Ramos (cell line): ENCODE measurements around the gene DTD1.
"Not testable (repeated sequence)": the region's sequence is repeated elsewhere in the genome, so short reads cannot be mapped to it uniquely, and the experiment has no call there.

Experiments used
- in situ Hi-C: fragments of 300-500 bp; cut with MboI; formaldehyde crosslinking; loops from one replicate; pipeline ENCODE4 v1.14.3; 2022; ENCODE audit warnings: low sequenced_read_pairs; ENCODE audit not compliant: unreplicated experiment

The DTD1 gene

DNA sequence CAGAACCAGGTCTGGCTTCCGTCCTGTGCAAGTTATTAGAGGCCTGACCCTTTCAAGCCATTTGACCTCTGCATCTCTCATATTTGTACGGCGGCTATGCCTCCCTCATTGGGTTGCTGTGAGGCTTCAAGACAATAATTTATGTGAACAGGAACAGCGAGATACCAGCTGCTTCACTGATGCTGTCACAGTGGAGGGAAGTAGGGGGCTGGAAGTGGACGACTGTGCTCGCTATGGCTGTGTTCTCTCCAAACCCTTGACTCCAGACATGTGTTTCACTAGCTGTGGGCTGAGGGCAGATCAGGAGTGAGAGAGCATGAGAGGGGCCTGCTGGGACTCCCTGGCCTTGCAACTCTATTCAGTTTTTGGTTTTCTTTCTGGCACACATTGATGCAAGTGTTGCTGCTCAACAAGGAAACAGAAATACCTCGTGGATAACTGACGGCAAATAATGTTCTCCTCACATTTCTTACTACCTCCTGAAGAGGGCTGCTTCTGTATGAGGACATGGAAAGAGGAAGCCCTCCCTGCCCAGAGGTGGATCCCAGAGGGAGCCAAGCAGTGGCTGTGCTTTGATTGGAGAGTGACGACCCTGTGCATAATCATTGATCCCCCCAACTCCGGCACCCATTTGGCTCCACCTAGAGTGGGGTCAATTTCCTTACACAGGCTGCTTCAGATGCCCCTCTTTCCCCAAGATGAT lies 191.0 kb downstream of the DTD1 start:
- in situ Hi-C loops: no loop called here

DNA sequence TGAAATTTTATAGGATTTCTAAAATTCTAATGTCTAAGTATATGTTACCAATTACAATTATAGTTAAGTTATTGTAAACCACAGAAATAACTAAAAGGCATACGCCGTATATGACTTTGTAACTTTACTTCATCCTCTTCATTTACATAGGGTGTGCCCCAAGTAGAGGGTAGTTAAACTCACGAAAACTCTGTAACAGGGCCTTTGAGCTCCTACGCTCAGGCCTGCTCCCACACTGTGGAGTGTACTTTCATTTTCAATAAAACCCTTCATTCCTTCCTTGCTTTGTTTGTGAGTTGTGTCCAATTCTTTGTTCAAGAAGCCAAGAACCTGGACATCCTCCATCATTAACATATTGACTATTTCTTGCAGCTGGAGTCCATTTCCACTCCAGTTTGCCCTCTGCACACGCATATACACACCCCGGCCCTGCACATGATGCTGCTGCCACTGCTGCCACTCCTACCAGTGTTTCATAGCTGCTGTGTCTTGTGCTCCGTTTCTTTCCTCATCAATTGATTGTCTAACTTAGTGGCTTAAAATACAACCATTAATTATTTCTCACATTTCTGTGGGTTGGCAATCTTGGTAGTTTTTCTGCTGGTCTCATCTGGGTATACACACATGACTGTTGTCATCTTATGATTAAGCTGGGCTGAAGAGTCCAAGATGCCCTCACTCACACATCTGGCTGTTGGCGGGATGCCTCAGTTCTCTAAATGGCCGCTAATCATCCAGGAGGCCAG lies 192.7 kb downstream of the DTD1 start:
- in situ Hi-C loops: no loop called here

DNA sequence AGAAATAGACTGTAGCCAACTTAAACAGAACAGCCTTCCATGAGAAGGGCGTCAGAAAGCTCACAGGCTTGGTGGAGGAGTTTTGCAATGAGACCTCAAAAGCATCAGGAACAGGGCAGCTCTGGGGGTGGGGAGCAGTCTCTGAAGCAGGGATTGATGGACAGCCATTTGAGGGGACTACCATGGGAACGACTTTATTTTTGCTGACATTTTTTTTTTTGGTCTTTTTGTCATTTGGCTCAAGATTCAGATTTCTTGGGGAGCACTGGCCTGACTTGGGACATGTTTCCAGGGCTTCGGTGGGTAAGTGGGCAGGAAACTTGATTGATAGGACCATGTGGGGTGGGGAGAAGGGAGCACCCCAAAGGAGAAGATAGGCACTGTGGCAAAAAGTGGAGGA lies 193.7 kb downstream of the DTD1 start:
- in situ Hi-C loops: no loop called here

DNA sequence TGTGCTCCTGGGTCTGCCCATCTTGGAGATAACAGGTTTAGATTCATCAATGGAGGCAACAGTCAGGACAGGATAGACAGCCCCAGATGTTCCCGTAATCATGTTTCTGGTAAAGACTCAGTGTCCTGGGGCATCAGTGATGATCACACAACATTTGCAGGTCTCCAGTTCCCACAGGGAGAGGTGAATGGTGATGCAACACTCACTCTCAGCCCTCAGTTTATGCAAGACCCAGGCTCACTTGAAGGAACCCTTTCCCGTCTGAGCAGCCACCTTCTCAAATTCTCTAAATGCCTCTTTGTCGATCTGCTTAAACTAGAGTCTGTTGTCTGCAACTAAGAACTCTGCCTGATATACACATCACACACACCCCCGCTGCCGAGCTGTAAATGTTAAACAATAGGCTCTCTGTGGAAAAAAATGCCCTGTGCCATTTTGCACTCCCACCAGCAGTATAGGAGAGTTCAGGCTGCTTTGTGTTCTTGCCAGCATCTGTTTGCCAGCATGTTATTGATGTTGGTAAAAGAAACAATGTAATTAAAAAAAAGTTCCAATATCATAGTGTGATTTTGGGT lies 195.6 kb downstream of the DTD1 start:
- in situ Hi-C loops: no loop called here

- in situ Hi-C loops: not testable (repeated sequence)
Observed at GRCh38 chr20:18787046-18787445, 199.2 kb downstream of the DTD1 start.

DNA sequence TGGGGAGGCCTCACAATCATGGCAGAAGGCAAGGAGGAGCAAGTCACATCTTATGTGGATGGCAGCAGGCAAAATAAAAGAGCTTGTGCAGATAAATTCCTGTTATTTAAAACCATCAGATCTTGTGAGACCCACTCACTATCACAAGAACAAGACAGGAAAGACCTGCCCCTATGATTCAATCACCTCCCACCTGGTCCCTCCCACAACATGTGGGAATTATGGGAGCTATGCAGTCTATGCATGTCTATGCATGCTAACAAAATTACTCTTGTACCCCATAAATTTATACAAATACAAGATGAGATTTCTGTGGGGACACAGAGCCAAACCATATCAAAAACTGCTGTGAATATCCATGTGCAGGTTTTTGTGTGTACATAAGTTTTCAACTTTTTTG lies 200.2 kb downstream of the DTD1 start:
- in situ Hi-C loops: no loop called here

DNA sequence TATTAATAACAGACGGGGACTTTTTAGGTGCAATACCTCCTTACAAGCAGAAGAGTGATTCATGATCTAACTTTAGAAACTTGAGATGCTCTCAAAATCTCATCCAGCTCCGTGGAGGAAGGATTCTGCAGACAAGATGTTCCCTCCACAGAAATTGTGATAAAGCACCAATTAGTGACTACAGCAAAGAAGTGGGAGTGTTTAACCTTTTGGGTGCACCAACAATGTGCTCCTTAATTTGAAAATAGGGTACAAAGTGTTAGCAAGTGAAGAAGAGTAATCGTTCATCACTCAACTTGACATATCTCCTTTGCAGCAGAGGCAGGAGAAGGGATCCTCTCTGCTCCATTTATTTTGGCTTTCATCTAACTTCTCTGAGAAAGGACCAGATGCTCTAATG lies 202.9 kb downstream of the DTD1 start:
- in situ Hi-C loops: no loop called here

DNA sequence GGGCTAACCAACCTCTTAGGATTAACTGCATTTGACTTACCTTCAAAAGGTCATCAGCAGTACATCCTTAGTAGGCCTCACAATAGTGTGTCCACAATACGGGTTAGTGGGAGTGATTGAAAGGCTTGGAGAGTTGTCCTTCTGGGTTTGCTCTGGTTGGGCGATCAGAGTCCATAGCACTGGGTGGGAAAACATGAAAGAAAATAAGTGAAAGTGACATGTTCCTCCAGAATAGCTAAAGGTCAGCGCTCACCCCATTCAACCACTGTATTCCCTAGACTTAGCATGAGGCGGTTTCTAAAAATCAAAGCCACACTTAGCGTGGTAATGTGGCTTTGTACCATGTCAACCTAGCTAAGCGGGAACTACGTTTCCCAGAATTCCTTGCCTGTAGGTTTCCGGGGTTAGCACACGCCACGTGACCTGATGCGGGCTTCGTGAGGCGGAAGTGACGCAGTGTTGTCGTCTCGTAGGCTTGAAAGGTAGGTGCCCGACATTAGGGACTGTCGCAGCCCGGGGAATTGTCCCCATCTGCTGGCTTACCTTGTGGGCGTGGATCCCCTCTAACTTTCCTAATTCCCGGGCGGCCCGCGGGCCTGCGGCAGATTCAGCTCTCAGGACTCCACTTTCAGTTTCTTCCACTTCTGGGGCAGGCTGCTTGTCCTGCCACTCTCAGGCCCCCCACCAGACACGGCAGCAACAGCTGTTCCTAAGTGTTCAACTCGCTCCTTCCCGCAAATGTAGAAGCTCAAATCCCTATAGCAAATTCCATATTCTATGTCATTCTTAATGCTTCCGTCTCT lies 206.0 kb downstream of the DTD1 start:
- in situ Hi-C loops: no loop called here

DNA sequence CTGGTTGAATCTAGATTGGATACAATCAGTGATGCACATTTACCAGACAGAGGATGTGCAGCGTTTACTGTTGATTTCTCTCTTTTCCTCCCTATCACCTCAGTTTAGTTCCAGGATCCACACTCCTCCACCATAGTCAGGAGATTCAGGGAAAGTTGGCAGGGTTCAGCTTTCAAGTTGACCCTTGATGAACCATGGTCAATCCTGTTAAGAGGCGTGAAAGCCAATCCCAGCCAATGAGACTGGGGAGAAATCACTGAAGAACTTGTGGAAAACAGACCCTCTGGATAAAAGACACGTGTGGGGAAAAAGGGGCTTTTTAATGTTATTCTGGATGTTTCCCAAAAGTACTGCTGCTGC lies 206.6 kb downstream of the DTD1 start:
- in situ Hi-C loops: no loop called here

GRCh38 chr20:18795366-18795765 lies 207.5 kb downstream of the DTD1 start:
- in situ Hi-C loops: no loop called here

DNA sequence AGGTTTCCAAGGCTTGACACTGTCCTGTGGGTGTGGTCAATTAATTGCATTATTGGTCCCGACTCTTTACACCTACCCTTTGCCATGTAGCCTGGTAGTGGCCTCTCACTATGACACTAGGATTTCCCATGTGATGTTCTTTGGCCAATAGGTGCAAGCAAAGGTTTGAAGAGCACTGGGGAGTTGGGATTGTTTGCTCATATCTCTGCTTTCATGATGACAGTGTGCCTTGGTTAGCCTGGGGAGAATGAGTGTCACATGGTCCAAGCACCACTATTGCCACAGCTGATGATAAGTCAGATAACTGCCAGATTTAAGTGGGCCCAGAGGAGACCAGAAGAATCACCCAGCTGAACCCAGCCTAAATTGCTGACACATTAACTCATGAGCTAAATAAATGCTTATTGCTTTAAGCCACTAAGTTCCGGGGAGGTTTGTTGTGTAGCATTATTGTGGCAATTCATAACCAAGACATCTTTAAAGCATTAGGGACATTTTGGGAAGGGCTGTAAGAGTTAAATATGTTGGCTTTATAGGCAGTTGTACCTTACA lies 208.5 kb downstream of the DTD1 start:
- in situ Hi-C loops: no loop called here

GRCh38 chr20:18801516-18801915 lies 213.7 kb downstream of the DTD1 start:
- in situ Hi-C loops: no loop called here

GRCh38 chr20:18802012-18802634 lies 214.3 kb downstream of the DTD1 start:
- in situ Hi-C loops: no loop called here

DNA sequence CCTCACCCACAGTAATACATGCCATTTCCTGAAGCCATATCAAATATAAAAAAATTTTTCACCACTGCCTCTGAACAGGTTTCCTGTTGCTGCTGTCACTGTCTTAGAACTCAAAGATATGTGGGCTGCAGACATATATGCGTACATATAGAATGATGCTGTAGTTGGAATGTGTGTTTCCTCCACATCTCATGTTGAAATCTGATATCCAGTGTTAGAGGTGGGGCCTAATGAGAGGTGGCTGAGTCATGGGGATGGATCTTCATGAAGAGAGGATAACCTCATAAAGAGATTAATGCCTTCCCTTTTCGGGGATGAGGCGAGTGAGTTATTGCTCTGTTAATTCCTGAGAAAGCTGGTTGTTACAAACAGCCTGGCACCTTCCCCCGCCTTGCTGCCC lies 218.0 kb downstream of the DTD1 start:
- in situ Hi-C loops: no loop called here

DNA sequence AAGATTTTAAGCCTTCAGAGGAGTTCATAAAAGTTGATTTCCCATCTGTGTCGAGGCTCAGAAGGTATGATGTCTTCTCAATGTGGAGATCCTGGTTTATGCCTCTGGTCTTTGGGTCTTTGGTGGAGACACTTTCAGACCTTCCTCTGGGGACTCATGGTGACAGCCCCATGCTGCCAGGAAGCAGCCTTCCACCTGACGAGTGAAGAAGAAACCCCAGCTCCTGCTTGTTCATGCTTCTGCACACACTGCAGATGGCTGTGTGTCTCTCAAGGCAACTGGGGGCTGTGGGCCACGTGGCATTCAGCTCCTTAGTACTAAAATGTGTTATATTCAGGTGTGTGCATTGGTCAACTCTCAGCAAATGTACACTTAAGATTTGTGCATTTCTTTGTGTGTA lies 220.9 kb downstream of the DTD1 start:
- in situ Hi-C loops: no loop called here

DNA sequence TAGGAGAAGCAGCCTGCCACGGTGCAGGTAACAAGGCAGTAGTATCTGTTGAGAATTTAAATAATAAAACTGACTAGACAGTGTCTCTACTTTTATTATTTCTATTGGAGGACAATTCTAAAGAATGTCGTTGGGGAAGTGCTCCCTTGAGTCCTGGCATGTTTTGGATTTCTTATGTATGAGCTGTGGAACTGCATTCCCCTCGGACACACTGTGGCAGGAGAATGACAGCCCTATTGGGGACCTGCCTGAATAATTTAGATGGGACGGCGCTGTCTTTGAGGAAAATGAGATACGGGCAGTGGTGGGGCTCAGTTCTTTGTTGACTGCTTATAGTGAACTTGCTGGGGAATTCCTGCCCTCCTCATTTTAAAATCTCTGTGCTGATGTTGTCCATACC lies 223.3 kb downstream of the DTD1 start:
- in situ Hi-C loops: no loop called here

- in situ Hi-C loops: no loop called here
Observed at GRCh38 chr20:18811904-18812303, 224.1 kb downstream of the DTD1 start.

DNA sequence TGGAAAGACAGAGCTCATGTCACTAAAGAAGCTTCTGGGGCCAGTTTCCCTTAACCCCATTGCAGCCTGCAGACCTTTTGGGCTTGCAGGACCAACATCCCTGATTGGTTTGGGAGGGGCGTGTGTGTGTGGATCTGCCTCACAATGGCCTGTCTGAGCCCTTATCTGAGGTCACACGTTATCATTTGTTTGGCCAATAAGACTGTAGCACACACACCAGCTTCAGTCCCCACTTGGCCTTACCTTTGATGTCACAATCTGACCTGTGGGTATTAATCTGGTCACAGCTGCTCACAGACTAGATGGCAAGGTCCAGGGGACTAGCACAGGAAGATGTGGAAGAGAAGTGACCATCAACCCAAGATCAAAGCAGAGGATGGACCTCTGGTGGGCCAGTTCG lies 225.6 kb downstream of the DTD1 start, which contains the start of gene SCP2D1:
TSS of gene SCP2D1 (plus strand) at position 301 of the 400 bp plus-strand sequence. CDS start at position 334, 33 bp downstream.
- in situ Hi-C loops: no loop called here

DNA sequence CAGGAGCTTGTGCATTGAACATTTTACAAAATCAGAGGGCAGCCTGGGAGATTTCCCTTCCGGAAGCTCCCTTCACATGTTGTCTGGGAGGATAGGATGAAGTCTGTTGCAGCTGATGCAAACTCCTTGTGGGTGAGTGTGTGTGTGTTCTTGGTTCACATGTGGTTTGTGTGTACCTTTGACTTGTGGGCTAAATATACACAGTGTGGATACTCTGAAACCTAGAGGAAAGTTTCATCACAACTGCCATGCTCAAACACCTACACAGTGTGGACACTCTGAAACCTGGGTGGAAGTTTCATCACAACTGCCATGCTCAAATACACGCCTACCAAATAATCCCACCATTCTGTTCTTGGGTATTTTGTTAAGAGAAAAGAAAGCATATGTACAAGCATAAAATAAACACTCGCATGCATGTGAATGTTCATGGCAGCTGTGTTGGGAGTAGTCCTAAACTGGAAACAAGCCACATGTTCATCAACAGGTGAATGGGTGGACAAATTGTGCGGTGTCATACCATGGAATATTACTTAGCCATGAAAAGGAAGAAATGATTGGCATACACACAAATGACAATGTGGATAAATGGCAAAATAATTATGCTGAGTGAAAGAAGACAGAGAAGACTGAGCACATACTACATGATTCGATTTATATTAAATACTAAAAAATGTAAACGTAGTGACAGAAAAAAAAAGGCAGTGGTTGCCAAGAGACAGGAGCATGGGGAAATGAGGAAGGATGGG lies 227.5 kb downstream of the DTD1 start:
- in situ Hi-C loops: no loop called here
